Heart left ventricle (tissue), 16 donors: ENCODE measurements around the gene PGA4. TPM values are rescaled to one million over a fixed set of nuclear protein-coding genes. Genes with fewer than 3 reads are reported as not detected.
A peak's percentile ranks its signal among the peaks of the same experiment; 100 is the strongest.
"Not testable (repeated sequence)": the region's sequence is repeated elsewhere in the genome, so short reads cannot be mapped to it uniquely, and the experiment has no call there.

Experiments used
- ATAC-seq, 4 donors: fragments of 200-7000 bp; cut with Tn5 transposase; one replicate each; pipeline ENCODE4 v1.9.1; 2020 to 2022; ENCODE audit warnings: moderate library complexity in 4 of 4, mild to moderate bottlenecking in 3 of 4, moderate number of reproducible peaks in 1 of 4
- DNase-seq, 5 donors: peaks; one replicate each; pipeline ENCODE4 v3.0.0-alpha.2; 2020
- H3K27ac ChIP-seq, 12 donors: fragments of 200-600 bp; sonication (generic) in 4 of 12; one replicate each; pipeline versions ENCODE4 v1.5.0 to v1.8.0; 2016 to 2022; ENCODE audit warnings: mild to moderate bottlenecking in 2 of 12
- H3K27me3 ChIP-seq, 9 donors: fragments of 200-600 bp; sonication (generic) in 2 of 9; one replicate each; pipeline versions ENCODE4 v1.5.1 to v1.8.0; 2016 to 2022; ENCODE audit warnings: mild to moderate bottlenecking in 3 of 9
- H3K36me3 ChIP-seq, 9 donors: fragments of 200-600 bp; sonication (generic) in 2 of 9; one replicate each; pipeline versions ENCODE4 v1.5.0 to v1.8.0; 2018 to 2022; ENCODE audit warnings: mild to moderate bottlenecking in 2 of 9
- H3K4me1 ChIP-seq, 12 donors: fragments of 200-600 bp; sonication (generic) in 4 of 12; one replicate each; pipeline versions ENCODE4 v1.5.0 to v1.8.0; 2016 to 2022; ENCODE audit warnings: mild to moderate bottlenecking in 3 of 12
- H3K4me3 ChIP-seq, 12 donors: fragments of 200-600 bp; sonication (generic) in 4 of 12; one replicate each; pipeline versions ENCODE4 v1.5.0 to v1.8.0; 2017 to 2022; ENCODE audit warnings: mild to moderate bottlenecking in 9 of 12, moderate library complexity in 4 of 12
- H3K9me3 ChIP-seq, 12 donors: fragments of 200-600 bp; sonication (generic) in 4 of 12; one replicate each; pipeline versions ENCODE4 v1.5.0 to v1.8.0; 2016 to 2022; ENCODE audit warnings: mild to moderate bottlenecking in 1 of 12
- CTCF ChIP-seq, 12 donors: fragments of 200-600 bp; sonication (generic) in 4 of 12; IDR thresholded peaks; one replicate each; pipeline versions ENCODE4 v1.5.0 to v1.8.0; 2018 to 2022; ENCODE audit warnings: antibody characterized with exemption in 12 of 12, mild to moderate bottlenecking in 5 of 12
- POLR2A ChIP-seq, 2 donors: fragments of 450-650 bp; IDR thresholded peaks; one replicate each; pipeline ENCODE4 v1.6.1; 2017; ENCODE audit warnings: antibody characterized with exemption in 2 of 2, mild to moderate bottlenecking in 2 of 2, moderate library complexity in 2 of 2
- whole genome bisulfite sequencing, 4 donors: extraction: QIAGEN DNeasy Blood & Tissue Kit in 2 of 4; methylation state at CpG; one replicate each; pipeline versions ENCODE4 v1.1.5 to v1.1.7; 2013 to 2018; 5-methylcytosine and 5-hydroxymethylcytosine counted together
- intact Hi-C, 10 donors: fragments of 100-400 bp; cut with DNase I; formaldehyde crosslinking; loops; one replicate each; pipeline versions ENCODE4 v1.11.1 to v1.14.2; 2022
- long read RNA-seq, 3 donors: library from polyadenylated mRNA; unstranded; transcript quantifications; one replicate each; pipeline ENCODE4 v2.0.0, GENCODE V29; 2020 to 2021
- polyA plus RNA-seq, 2 donors: library from polyadenylated mRNA; stranded (reverse); fragments of 200-250 nt; gene quantifications; one replicate each; pipeline ENCODE4 v1.2.3, GENCODE V29; 2013
- total RNA-seq, 9 donors: library from RNA; depleted of rRNA in 2 of 9; stranded (reverse); fragments of >200 nt in 2 of 9; fragmentation: NEBNext Ultra II Directional in 3 of 9; extraction: Animal tissue kit (Norgen Biotek cat#: 25700) in 3 of 9; gene quantifications; one replicate each; pipeline versions ENCODE4 v1.1.0 to v1.2.4, GENCODE V29; 2016 to 2023
- donor health status: ischemic (EF 13 %, LVEDD 7.1; RV severe dilation, severe dysfunction).
- donor health status: healthy with polysubstance abuse.
- donor health status: DM: no; HTN: yes; CAD: no.
- donor health status: DM: no; HTN: no; CAD: no.
- donor health status: ischemic (EF 25% LVEDD 6.9; RV normal size, moderate dysfunction).
- donor health status: ischemic (EF 25% LVEDD 5.7; RV mildly dilated, moderate dysfunction).
- donor health status: healthy.
- donor health status: DM: yes; HTN: yes; CAD: no.
- donor health status: ischemic (EF 35%, LVEDD 5.7; RV mildly dilated, moderate dysfunction).
- donor health status: nonischemic (EF 11% LVEDD 7.7; RV severe dilation, severe dysfunction).
- donor health status: DM: yes; HTN: yes; CAD: no.
- donor health status: PGD.
- donor health status: ischemic (EF 29% LVEDD 5.4; RV normal size, mild dysfunction).
- donor health status: nonischemic (EF 23%, LVEDD 6.1; RV moderate dilation, normal function).

The PGA4 gene
- total RNA-seq (1 to 10 TPM in 3 of 9 donors, under 1 TPM in 3, not detected in 3; 0.21 to 5.9 (median 1.1) TPM), polyA plus RNA-seq (1 to 10 TPM in 1 of 2 donors, under 1 TPM in 1; 0.43 to 1.2 TPM)
- long read RNA-seq, donor 1, result 0 reads
- long read RNA-seq, donor 2, partial matches to known transcripts, result 1 of 1 reads
- long read RNA-seq, donor 2, other reads (novel, unspliced or antisense), result 0 of 1 reads
- long read RNA-seq, donor 3, result 0 reads

DNA sequence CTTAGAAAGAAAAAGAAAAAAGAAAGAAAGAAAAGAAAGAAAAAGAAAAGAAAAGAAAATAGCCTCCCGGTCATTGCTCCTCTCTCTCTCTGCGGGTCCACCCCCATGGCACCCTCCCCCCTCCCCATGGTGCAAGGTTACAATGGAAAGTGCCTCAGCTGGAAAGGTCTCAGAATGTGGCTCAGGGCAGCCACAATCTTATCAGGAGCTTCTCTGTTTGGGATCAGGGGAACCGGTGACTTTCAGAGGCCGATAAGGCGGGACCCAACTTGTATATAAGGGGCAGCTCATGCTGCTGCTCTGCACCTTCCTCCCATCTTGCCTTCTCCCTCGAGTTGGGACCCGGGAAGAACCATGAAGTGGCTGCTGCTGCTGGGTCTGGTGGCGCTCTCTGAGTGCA is at the start of gene PGA4:
PGA4 (plus strand) TSS at position 301 of the 400 bp plus-strand sequence; CDS start at position 355, 54 bp downstream.
- WGBS, 4 donors, result no CpG with 5 or more reads among the region's 8 CpGs
- DNase-seq, intact Hi-C loops, ATAC-seq, H3K27ac ChIP-seq, H3K4me1 ChIP-seq, H3K27me3 ChIP-seq, H3K4me3 ChIP-seq, H3K36me3 ChIP-seq, H3K9me3 ChIP-seq: not testable (repeated sequence)

- Histone ChIP-seq H3K4me1 (peaks cover 0 to 27% (median 0%) of the 10 kb centered on the region in 12 donors), H3K4me3 (no peak overlapping the region), H3K36me3 (no peaks in the 10 kb centered on the region), H3K27ac (no peak overlapping the region), H3K9me3 (no peaks in the 10 kb centered on the region), H3K27me3 (peaks cover 0 to 15% (median 0%) of the 10 kb centered on the region in 9 donors)
- intact Hi-C loops, result no loop called here
- WGBS, 4 donors, result 59 to 70% (median 69%) methylated on average over 5 of the region's 5 CpGs
- TF ChIP-seq CTCF (IDR thresholded peaks at IDR 0.05) (no peak), POLR2A (IDR thresholded peaks at IDR 0.05) (no peak)
- no peak for ATAC-seq
- no peak for DNase-seq
Measured at GRCh38 chr11:61172356-61172755, 49.8 kb upstream of the PGA4 start.

GRCh38 chr11:61172888-61173287 is 49.3 kb upstream of the PGA4 start:
- Histone ChIP-seq H3K36me3 (no peaks in the 10 kb centered on the region), H3K4me1 (peaks cover 0 to 22% (median 0%) of the 10 kb centered on the region in 12 donors), H3K27me3 (peaks cover 0 to 15% (median 0%) of the 10 kb centered on the region in 9 donors), H3K4me3 (no peak overlapping the region), H3K9me3 (no peaks in the 10 kb centered on the region), H3K27ac (no peak overlapping the region)
- WGBS, 4 donors, result 90 to 100% (median 92%) methylated on average over 3 of the region's 3 CpGs
- no peak for DNase-seq
- TF ChIP-seq POLR2A (IDR thresholded peaks at IDR 0.05) (no peak), CTCF (IDR thresholded peaks at IDR 0.05) (no peak)
- no peak for ATAC-seq
- intact Hi-C loops, result no loop called here

DNA sequence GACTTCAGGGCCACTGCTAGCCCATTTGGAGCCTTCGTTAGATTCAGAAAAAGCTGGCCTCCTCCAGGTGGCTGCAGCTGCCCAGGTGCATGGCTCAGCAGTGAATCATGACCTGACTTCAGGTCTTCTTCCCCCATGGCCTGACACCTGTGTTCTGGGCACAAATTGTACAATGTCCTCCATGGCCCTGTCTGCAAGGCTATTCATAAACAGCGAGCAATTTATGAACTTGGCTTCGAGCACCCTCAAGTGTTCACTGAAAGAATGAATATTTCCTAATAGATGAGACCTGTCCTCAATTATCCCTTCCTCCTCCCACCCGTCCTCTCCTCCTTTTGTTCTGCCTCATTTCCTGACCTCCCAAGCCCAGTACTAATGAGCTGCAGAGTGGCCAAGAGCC is 48.7 kb upstream of the PGA4 start:
- Histone ChIP-seq H3K9me3 (no peaks in the 10 kb centered on the region), H3K4me3 (no peak overlapping the region), H3K4me1 (peaks cover 0 to 17% (median 0%) of the 10 kb centered on the region in 12 donors), H3K27ac (no peak overlapping the region), H3K36me3 (no peaks in the 10 kb centered on the region), H3K27me3 (peaks cover 0 to 15% (median 0%) of the 10 kb centered on the region in 9 donors)
- ATAC-seq (no peak), DNase-seq (no peak)
- intact Hi-C loops, result no loop called here
- TF ChIP-seq CTCF (IDR thresholded peaks at IDR 0.05), result peak in 1 of 12 donors; percentile 15
- no peak for TF ChIP-seq POLR2A (IDR thresholded peaks at IDR 0.05)
- WGBS, 4 donors, result 66 to 82% (median 71%) methylated on average over 4 of the region's 4 CpGs

DNA sequence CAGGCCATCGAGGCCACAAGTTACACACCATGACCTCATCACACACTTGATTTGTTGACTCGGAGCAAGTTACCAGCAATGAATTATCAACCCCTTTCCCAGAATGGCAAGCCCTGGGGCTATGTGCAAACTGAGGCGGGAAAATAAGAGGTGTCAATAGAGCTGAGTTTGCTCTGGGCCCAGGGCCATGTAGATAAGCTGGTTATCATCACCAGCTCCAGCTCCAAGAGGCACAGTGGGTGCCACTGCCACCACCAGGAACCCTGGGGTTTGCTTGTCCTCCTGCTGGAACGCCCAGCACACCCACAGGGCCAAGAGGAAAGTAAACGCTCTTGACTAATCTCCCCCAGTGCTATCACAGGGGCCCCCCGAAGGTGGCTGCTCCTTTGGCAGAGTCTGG is 47.9 kb upstream of the PGA4 start:
- no peak overlapping the region for H3K4me3 ChIP-seq
- H3K36me3 ChIP-seq, result no peaks in the 10 kb centered on the region
- no peaks in the 10 kb centered on the region for H3K9me3 ChIP-seq
- ATAC-seq (no peak), DNase-seq (no peak)
- H3K27ac ChIP-seq, result no peak overlapping the region
- intact Hi-C loops, result no loop called here
- TF ChIP-seq CTCF (IDR thresholded peaks at IDR 0.05), result no peak
- no peak for TF ChIP-seq POLR2A (IDR thresholded peaks at IDR 0.05)
- H3K27me3 ChIP-seq, result peaks cover 0 to 10% (median 0%) of the 10 kb centered on the region in 9 donors
- peaks cover 0 to 14% (median 0%) of the 10 kb centered on the region in 12 donors for H3K4me1 ChIP-seq
- 62 to 70% (median 64%) methylated on average over 5 to 6 of the region's 6 CpGs for WGBS, 4 donors
